Keratinocyte (primary cell): ENCODE data around the gene C16orf96. TPM values are rescaled to one million over a fixed set of nuclear protein-coding genes. Genes with fewer than 3 reads are reported as not detected.

Experiments used
- DNase-seq: peaks from one replicate; pipeline ENCODE4 v3.0.0-alpha.2; 2011; ENCODE audit warnings: low read depth, missing footprints, low spot score
- FAIRE-seq: peaks from 2 replicates; lab custom pipeline; 2011; peaks lifted over from hg19 to GRCh38; lab: Jason Lieb, UNC
- H2AFZ ChIP-seq: 2 replicates; pipeline ENCODE4 v1.6.0; 2012; ENCODE audit warnings: low read length, control low read depth, inconsistent platforms; ENCODE audit not compliant: control insufficient read depth
- H3K27ac ChIP-seq: 2 replicates; pipeline ENCODE4 v1.5.1; 2011; ENCODE audit warnings: low read length; ENCODE audit not compliant: control insufficient read depth, insufficient read depth
- H3K27me3 ChIP-seq: 3 replicates; pipeline ENCODE4 v1.6.0; 2011; ENCODE audit warnings: low read length; ENCODE audit not compliant: control insufficient read depth, insufficient read depth; ENCODE audit errors: extremely low read depth
- H3K36me3 ChIP-seq, 2 experiments: 2 replicates in 1 of 2; 3 replicates in 1 of 2; pipeline ENCODE4 v1.5.1; 2011; ENCODE audit warnings: low read length in 2 of 2, mild to moderate bottlenecking in 1 of 2; ENCODE audit not compliant: control insufficient read depth in 2 of 2, insufficient read depth in 2 of 2; ENCODE audit errors: extremely low read depth in 1 of 2
- H3K4me1 ChIP-seq: 3 replicates; pipeline ENCODE4 v1.5.1; 2011; ENCODE audit warnings: low read length; ENCODE audit not compliant: control insufficient read depth, insufficient read depth; ENCODE audit errors: extremely low read depth
- H3K4me2 ChIP-seq: 3 replicates; pipeline ENCODE4 v1.6.0; 2011; ENCODE audit warnings: low read depth, low read length; ENCODE audit not compliant: control insufficient read depth, insufficient read depth; ENCODE audit errors: extremely low read depth
- H3K4me3 ChIP-seq, 3 experiments: fragments of 200-600 bp in 1 of 3; sonication (generic) in 1 of 3; 2 replicates in 2 of 3; 3 replicates in 1 of 3; pipeline ENCODE4 v1.5.1; 2011 to 2016; ENCODE audit warnings: low read length in 3 of 3, mild to moderate bottlenecking in 3 of 3, control low read depth in 2 of 3, inconsistent platforms in 1 of 3, low read depth in 1 of 3, mixed read lengths in 1 of 3, mixed run types in 1 of 3, moderate library complexity in 1 of 3; ENCODE audit not compliant: control insufficient read depth in 2 of 3, insufficient read depth in 2 of 3; ENCODE audit errors: extremely low read depth in 1 of 3
- H3K79me2 ChIP-seq: 2 replicates; pipeline ENCODE4 v1.6.0; 2012; ENCODE audit warnings: low read length; ENCODE audit not compliant: control insufficient read depth, insufficient read depth
- H3K9ac ChIP-seq: 3 replicates; pipeline ENCODE4 v1.6.0; 2011; ENCODE audit warnings: low read length; ENCODE audit not compliant: control insufficient read depth, insufficient read depth; ENCODE audit errors: extremely low read depth
- H3K9me1 ChIP-seq: 3 replicates; pipeline ENCODE4 v1.6.0; 2011; ENCODE audit warnings: low read length; ENCODE audit not compliant: control insufficient read depth, insufficient read depth; ENCODE audit errors: extremely low read depth
- H3K9me3 ChIP-seq: 2 replicates; pipeline ENCODE4 v1.5.1; 2012; ENCODE audit warnings: low read depth, low read length; ENCODE audit not compliant: control insufficient read depth
- H4K20me1 ChIP-seq: 3 replicates; pipeline ENCODE4 v1.6.0; 2011; ENCODE audit warnings: low read length; ENCODE audit not compliant: control insufficient read depth, insufficient read depth; ENCODE audit errors: extremely low read depth
- CTCF ChIP-seq, 3 experiments: IDR thresholded peaks in 1 of 3; conservative IDR thresholded peaks in 1 of 3; optimal IDR thresholded peaks in 1 of 3; 2 replicates in 2 of 3; 3 replicates in 1 of 3; pipeline versions ENCODE3 to v1.5.1; 2011; ENCODE audit warnings: low read length in 3 of 3, mild to moderate bottlenecking in 3 of 3, moderate library complexity in 2 of 3, control low read depth in 1 of 3, inconsistent platforms in 1 of 3; ENCODE audit not compliant: insufficient read depth in 2 of 3; ENCODE audit errors: extremely low read depth in 1 of 3
- EZH2 ChIP-seq: IDR thresholded peaks from one replicate; pipeline ENCODE4 v1.6.1; 2012; ENCODE audit warnings: inconsistent platforms, mild to moderate bottlenecking, low read length, moderate library complexity
- dilution Hi-C: fragments of 300-500 bp; cut with MboI; formaldehyde crosslinking; loops from one replicate; pipeline ENCODE4 v1.7.0; 2020; ENCODE audit warnings: low sequenced_read_pairs; ENCODE audit not compliant: extremely low pct_ligation_motif_present
- polyA plus RNA-seq, 5 experiments: library from polyadenylated mRNA; depleted of rRNA in 3 of 5; stranded (reverse) in 3 of 5; stranded (forward) in 1 of 5; unstranded in 1 of 5; fragments of >200 nt; gene quantifications; 1 replicate in 1 of 5; 2 replicates in 3 of 5; 3 replicates in 1 of 5; pipeline versions ENCODE4 v1.2.1 to v1.2.3, GENCODE V29; 2011 to 2012; ENCODE audit warnings: missing spikeins in 2 of 5, low read depth in 1 of 5, low replicate concordance in 1 of 5

Gene C16orf96
- polyA plus RNA-seq, 1 donor (not counting 4 experiments of a cell fraction or from before 2014, with no cell fraction given) = not detected

- H3K27me3 ChIP-seq = no peaks in the 10 kb centered on the region
- dilution Hi-C loops = no loop called here
- no peak overlapping the region for H3K27ac ChIP-seq
- peaks cover 70% of the 10 kb centered on the region for H3K79me2 ChIP-seq
- H3K4me3 ChIP-seq = no peak overlapping the region
- no peak overlapping the region for H2AFZ ChIP-seq
- no peaks in the 10 kb centered on the region for H3K4me1 ChIP-seq
- peaks cover 10% of the 10 kb centered on the region for H4K20me1 ChIP-seq
- no peaks in the 10 kb centered on the region for H3K9me1 ChIP-seq
- FAIRE-seq = no peak
- peaks cover 7 to 13% of the 10 kb centered on the region in 2 experiments for H3K36me3 ChIP-seq
- H3K9me3 ChIP-seq = no peaks in the 10 kb centered on the region
- H3K4me2 ChIP-seq = no peak overlapping the region
- no peak for DNase-seq
- no peak overlapping the region for H3K9ac ChIP-seq
- TF ChIP-seq EZH2 (no peak), CTCF (optimal IDR thresholded peaks at IDR 0.05 in 1 of 3, IDR thresholded peaks at IDR 0.05 in 1 of 3, conservative IDR thresholded peaks at IDR 0.05 in 1 of 3; ENCODE audit: extremely low read depth in 1 of 3, insufficient read depth in 2 of 3, low read length in 3 of 3) (no peak)
Measured at GRCh38 chr16:4634768-4635167, 78.6 kb downstream of the C16orf96 start.

- TF ChIP-seq CTCF (optimal IDR thresholded peaks at IDR 0.05 in 1 of 3, IDR thresholded peaks at IDR 0.05 in 1 of 3, conservative IDR thresholded peaks at IDR 0.05 in 1 of 3; ENCODE audit: extremely low read depth in 1 of 3, insufficient read depth in 2 of 3, low read length in 3 of 3) = no peak
- TF ChIP-seq EZH2 = no peak
- Histone ChIP-seq H3K9me3 (no peaks in the 10 kb centered on the region), H3K4me2 (no peak overlapping the region), H3K9ac (no peak overlapping the region), H3K9me1 (no peaks in the 10 kb centered on the region), H3K79me2 (peaks cover 71% of the 10 kb centered on the region), H4K20me1 (peaks cover 24% of the 10 kb centered on the region), H2AFZ (no peak overlapping the region), H3K27me3 (no peaks in the 10 kb centered on the region), H3K27ac (no peak overlapping the region), H3K4me3 (no peak overlapping the region), H3K4me1 (no peaks in the 10 kb centered on the region), H3K36me3 (peaks cover 11 to 18% of the 10 kb centered on the region in 2 experiments)
- no peak for FAIRE-seq
- dilution Hi-C loops = no loop called here
- DNase-seq = no peak
Measured at GRCh38 chr16:4636196-4636595, 80.1 kb downstream of the C16orf96 start.
